C4-2B (cell line): ENCODE data around the gene ASGR1.

ENCODE experiments used
- CTCF ChIP-seq: fragments of 450-650 bp; conservative IDR thresholded peaks from 2 replicates; pipeline ENCODE4 v1.5.1; 2017; ENCODE audit warnings: mild to moderate bottlenecking
- ZFX ChIP-seq: fragments of 450-650 bp; IDR thresholded peaks from 2 replicates; pipeline ENCODE4 v1.6.1; 2017

- no peak for TF ChIP-seq CTCF
- TF ChIP-seq ZFX, result no peak
Measured at GRCh38 chr17:7204828-7205461, 25.8 kb upstream of the ASGR1 start.
